Measurements from ENCODE around the gene LTB4R. TPM values are rescaled to one million over a fixed set of nuclear protein-coding genes. Genes with fewer than 3 reads are reported as not detected.

The LTB4R gene
- 1 to 10 TPM; 2.9 to 4.3 TPM for total RNA-seq
- long read RNA-seq, partial matches to known transcripts: 3 of 4 reads
- long read RNA-seq, other reads (novel, unspliced or antisense): 0 of 4 reads

GRCh38 chr14:24310646-24311604, at the start of gene LTB4R:
TSS of gene LTB4R (plus strand) at chr14:24311502. CDS start at chr14:24315652, 4,150 bp downstream.
- intact Hi-C loops (cut with DNase I, micrococcal nuclease): no loop called here
- peak; percentile 74 to 83 for DNase-seq
- ATAC-seq: peak; percentile 70

GRCh38 chr14:24261969-24262327, 49.4 kb upstream of the LTB4R start:
- ATAC-seq: no peak
- intact Hi-C loops (cut with DNase I, micrococcal nuclease): no loop called here
- DNase-seq: no peak

GRCh38 chr14:24262821-24263733, 48.2 kb upstream of the LTB4R start, which contains the start of gene TGM1:
TSS of gene TGM1 (minus strand) at chr14:24263177. CDS start at chr14:24262352, 825 bp downstream.
- intact Hi-C loops (cut with DNase I, micrococcal nuclease): no loop called here
- no peak for ATAC-seq
- DNase-seq: no peak

GRCh38 chr14:24263848-24264247, 47.5 kb upstream of the LTB4R start:
- ATAC-seq: no peak
- intact Hi-C loops (cut with DNase I, micrococcal nuclease): no loop called here
- DNase-seq: no peak

- no peak for ATAC-seq
- intact Hi-C loops (cut with DNase I, micrococcal nuclease): no loop called here
Observed at GRCh38 chr14:24264298-24264697, 47.0 kb upstream of the LTB4R start.

DNA sequence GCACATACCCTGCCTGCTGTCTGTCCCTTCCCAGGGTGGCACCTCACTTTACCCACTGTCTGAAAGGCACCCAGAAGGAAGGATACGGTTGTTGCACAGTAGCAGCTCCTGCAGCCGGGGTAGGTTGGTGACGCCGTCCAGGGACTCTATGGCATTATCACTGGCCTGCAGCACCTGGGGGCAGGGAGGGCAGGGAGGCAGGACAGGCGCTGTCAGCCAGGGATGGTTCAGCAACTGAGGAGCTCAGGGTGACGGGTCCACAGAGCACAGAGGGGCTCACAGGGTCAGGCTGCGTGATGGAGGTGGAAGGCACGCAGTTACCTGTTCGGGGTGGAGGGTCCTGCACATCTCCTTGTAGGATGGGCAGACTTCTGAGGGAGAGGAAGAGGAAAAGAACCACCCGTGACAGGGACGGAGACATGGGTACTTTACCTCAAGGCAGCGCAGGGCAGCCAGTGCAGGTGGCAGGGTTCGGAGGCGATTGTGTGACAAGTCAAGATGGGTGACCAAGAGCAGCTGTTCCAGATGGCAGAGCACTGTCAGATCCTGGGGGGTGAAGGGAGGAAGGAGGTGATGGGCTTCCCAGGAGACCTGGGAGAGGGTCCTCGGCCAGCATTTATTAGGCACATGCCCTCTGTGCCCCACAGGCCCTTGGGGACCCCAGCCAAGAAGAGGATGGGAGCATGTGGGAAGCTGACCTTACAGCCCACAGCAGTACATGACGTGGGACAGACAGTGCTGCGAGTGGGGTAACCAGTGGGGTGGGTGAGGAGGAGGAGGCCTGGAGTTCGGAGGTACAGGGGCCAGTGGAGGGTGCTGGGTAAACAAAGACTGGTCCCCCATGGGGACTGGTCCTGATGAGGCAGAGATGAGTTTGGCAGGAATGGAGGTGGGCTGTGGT, 44.7 kb upstream of the LTB4R start:
- DNase-seq (no peak), ATAC-seq (no peak)
- intact Hi-C loops (cut with DNase I, micrococcal nuclease): no loop called here

More at GRCh38 chr14:24264298-24264697, 47.0 kb upstream of the LTB4R start:
- DNase-seq: no peak

DNA sequence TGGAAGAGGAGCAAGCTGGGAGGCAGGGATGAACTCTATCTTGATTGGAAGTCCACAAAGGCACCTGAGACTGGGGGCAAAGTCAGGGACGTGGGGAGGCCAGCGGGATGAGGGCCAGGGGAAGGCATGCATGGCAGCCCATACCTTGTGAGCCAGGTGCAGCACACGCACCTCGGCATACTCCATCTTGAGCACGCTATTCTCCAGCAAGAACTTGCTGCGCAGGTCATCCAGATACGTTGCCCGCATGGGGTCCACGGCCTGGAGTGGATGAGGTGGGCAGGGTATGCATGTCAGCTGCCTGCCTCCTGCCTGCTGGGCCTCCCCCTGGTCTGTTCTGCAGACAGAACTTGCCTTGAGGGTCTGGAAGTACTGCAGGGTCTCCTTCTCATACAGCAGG, 43.8 kb upstream of the LTB4R start:
- no peak for ATAC-seq
- intact Hi-C loops (cut with DNase I, micrococcal nuclease): no loop called here
- DNase-seq: no peak

- intact Hi-C loops (cut with DNase I, micrococcal nuclease): no loop called here
Observed at GRCh38 chr14:24268225-24268624, 43.1 kb upstream of the LTB4R start.

GRCh38 chr14:24269368-24269767, 41.9 kb upstream of the LTB4R start:
- intact Hi-C loops (cut with DNase I, micrococcal nuclease): no loop called here
- no peak for DNase-seq

More at GRCh38 chr14:24268225-24268624, 43.1 kb upstream of the LTB4R start:
- DNase-seq (no peak), ATAC-seq (no peak)

GRCh38 chr14:24269910-24270536, 41.3 kb upstream of the LTB4R start:
- intact Hi-C loops (cut with DNase I, micrococcal nuclease): no loop called here
- DNase-seq (no peak), ATAC-seq (no peak)

More at GRCh38 chr14:24269368-24269767, 41.9 kb upstream of the LTB4R start:
- ATAC-seq: no peak

- peak; percentile 38 for ATAC-seq
- intact Hi-C loops (cut with DNase I, micrococcal nuclease): no loop called here
- no peak for DNase-seq
Observed at GRCh38 chr14:24270537-24271133, 40.7 kb upstream of the LTB4R start.

- DNase-seq: peak; percentile 88 to 92
- intact Hi-C loops (cut with DNase I, micrococcal nuclease): no loop called here
- peak; percentile 96 for ATAC-seq
Observed at GRCh38 chr14:24271134-24271833, 40.0 kb upstream of the LTB4R start, which contains the start of gene RABGGTA. TSS of gene RABGGTA (minus strand) at chr14:24271597. CDS start at chr14:24271115, 482 bp downstream.

DNA sequence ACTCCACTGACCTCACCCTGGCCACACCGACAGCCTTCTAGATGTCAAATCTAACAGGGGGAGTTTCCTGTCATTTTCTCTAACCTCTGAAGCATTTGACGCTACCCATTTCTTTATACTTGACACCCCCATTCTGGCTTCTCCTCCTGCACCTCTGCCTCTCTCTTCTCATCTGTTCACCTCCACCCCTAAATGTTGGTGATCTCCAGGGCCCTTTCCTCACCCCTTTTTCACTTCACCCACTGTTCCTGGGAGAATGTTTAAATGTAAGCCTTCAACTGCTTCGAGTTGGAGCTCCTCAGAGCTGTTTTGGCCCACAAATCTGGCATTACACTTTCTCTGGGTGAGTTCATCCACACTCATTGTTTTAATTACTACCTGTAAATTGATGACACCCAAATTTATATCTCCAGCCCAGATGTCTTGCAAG, 39.5 kb upstream of the LTB4R start:
- no peak for ATAC-seq
- intact Hi-C loops (cut with DNase I, micrococcal nuclease): no loop called here
- no peak for DNase-seq

GRCh38 chr14:24272467-24272866, 38.8 kb upstream of the LTB4R start:
- no peak for ATAC-seq
- DNase-seq: no peak
- intact Hi-C loops (cut with DNase I, micrococcal nuclease): no loop called here

GRCh38 chr14:24273422-24273998, 37.8 kb upstream of the LTB4R start:
- no peak for DNase-seq
- ATAC-seq: no peak
- intact Hi-C loops (cut with DNase I, micrococcal nuclease): no loop called here

DNA sequence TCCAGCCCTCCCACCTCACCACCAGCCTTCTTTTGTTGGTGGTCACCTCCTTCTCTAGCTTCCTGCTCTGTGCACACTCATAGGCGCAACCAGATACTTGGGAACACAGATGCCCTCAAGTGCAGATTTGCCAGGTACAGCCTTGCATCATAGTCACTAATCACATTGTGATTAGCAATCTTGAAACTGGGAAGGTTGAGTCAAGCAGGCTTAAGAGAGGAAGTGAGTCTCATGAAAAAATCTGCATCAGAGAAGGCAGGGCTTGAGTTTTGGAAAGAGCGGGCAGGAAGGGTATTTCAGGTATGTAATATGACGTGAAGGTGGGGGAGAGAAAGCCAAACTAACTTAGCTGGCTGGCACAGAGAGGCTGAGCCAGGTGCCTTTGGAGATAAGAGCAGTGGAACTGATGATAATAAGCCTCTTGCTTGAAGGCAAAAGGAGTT, 37.2 kb upstream of the LTB4R start:
- intact Hi-C loops (cut with DNase I, micrococcal nuclease): no loop called here
- DNase-seq (no peak), ATAC-seq (no peak)
